Endodermal cell (in vitro differentiated cells): ENCODE measurements around the gene REXO1. TPM values are rescaled to one million over a fixed set of nuclear protein-coding genes. Genes with fewer than 3 reads are reported as not detected.

Experiments used
- DNase-seq: peaks from one replicate; pipeline ENCODE4 v3.0.0-alpha.2; 2017
- H3K27ac ChIP-seq: 2 replicates; pipeline ENCODE4 v1.5.1; 2013; ENCODE audit warnings: mild to moderate bottlenecking, low read depth, low read length, moderate library complexity
- H3K27me3 ChIP-seq: 2 replicates; pipeline ENCODE4 v1.6.1; 2013; ENCODE audit warnings: mild to moderate bottlenecking, low read length, moderate library complexity; ENCODE audit not compliant: insufficient read depth, control insufficient read depth, poor library complexity, severe bottlenecking
- H3K36me3 ChIP-seq: 2 replicates; pipeline ENCODE4 v1.7.0; 2013; ENCODE audit warnings: mild to moderate bottlenecking, low read length, moderate library complexity; ENCODE audit not compliant: control insufficient read depth, insufficient read depth
- H3K4me1 ChIP-seq: one replicate; pipeline ENCODE4 v1.7.0; 2013; ENCODE audit warnings: low read length; ENCODE audit not compliant: control insufficient read depth, insufficient read depth
- H3K4me3 ChIP-seq: 2 replicates; pipeline ENCODE4 v1.5.1; 2013; ENCODE audit warnings: mild to moderate bottlenecking, low read length, moderate library complexity
- H3K9ac ChIP-seq: 2 replicates; pipeline ENCODE4 v1.6.1; 2013; ENCODE audit warnings: mild to moderate bottlenecking, low read length, moderate library complexity; ENCODE audit not compliant: poor library complexity, severe bottlenecking; ENCODE audit errors: extremely low read depth
- H3K9me3 ChIP-seq: 2 replicates; pipeline ENCODE4 v1.6.1; 2013; ENCODE audit warnings: mild to moderate bottlenecking, low read length, moderate library complexity; ENCODE audit not compliant: control insufficient read depth
- H3K27ac Mint-ChIP-seq: 2 replicates; pipeline ENCODE4 v1.8.0; 2020; ENCODE audit warnings: mixed read lengths
- H3K27me3 Mint-ChIP-seq: 2 replicates; pipeline ENCODE4 v1.8.0; 2021; ENCODE audit warnings: mild to moderate bottlenecking, mixed read lengths; ENCODE audit not compliant: insufficient read depth
- H3K36me3 Mint-ChIP-seq: 2 replicates; pipeline ENCODE4 v1.8.0; 2020; ENCODE audit warnings: low read depth, mixed read lengths
- H3K4me1 Mint-ChIP-seq: 2 replicates; pipeline ENCODE4 v1.8.0; 2020; ENCODE audit warnings: mixed read lengths
- H3K4me3 Mint-ChIP-seq: 2 replicates; pipeline ENCODE4 v1.8.0; 2020; ENCODE audit warnings: mild to moderate bottlenecking, moderate library complexity, mixed read lengths
- H3K9me3 Mint-ChIP-seq: 2 replicates; pipeline ENCODE4 v1.8.0; 2020; ENCODE audit warnings: mild to moderate bottlenecking, mixed read lengths
- WGBS, 2 experiments: methylation state at CpG; one replicate each; pipeline versions ENCODE4 v1.1.5 to v1.1.7; 2013; ENCODE audit warnings: missing lambda C conversion rate in 2 of 2, mixed read lengths in 1 of 2; ENCODE audit not compliant: insufficient coverage in 1 of 2, insufficient read length in 1 of 2; 5-methylcytosine and 5-hydroxymethylcytosine counted together
- total RNA-seq, 2 donors: library from RNA; stranded (reverse); fragmentation: NEBNext Ultra II Directional in 1 of 2; extraction: Animal tissue kit (Norgen Biotek cat#: 25700) in 1 of 2; gene quantifications; 2 replicates in 1 of 2; 3 replicates in 1 of 2; pipeline ENCODE4 v1.2.1, GENCODE V29; 2021
- TF ChIP-seq, protein P1 (sequence below): fragments of 200-600 bp; sonication (generic); conservative IDR thresholded peaks from 2 replicates; pipeline ENCODE4 v1.5.0; 2021; ENCODE audit warnings: antibody characterized with exemption, mild to moderate bottlenecking

The REXO1 gene
- total RNA-seq, 2 donors from 2014 or later = 51.6 to 56.4 TPM

DNA sequence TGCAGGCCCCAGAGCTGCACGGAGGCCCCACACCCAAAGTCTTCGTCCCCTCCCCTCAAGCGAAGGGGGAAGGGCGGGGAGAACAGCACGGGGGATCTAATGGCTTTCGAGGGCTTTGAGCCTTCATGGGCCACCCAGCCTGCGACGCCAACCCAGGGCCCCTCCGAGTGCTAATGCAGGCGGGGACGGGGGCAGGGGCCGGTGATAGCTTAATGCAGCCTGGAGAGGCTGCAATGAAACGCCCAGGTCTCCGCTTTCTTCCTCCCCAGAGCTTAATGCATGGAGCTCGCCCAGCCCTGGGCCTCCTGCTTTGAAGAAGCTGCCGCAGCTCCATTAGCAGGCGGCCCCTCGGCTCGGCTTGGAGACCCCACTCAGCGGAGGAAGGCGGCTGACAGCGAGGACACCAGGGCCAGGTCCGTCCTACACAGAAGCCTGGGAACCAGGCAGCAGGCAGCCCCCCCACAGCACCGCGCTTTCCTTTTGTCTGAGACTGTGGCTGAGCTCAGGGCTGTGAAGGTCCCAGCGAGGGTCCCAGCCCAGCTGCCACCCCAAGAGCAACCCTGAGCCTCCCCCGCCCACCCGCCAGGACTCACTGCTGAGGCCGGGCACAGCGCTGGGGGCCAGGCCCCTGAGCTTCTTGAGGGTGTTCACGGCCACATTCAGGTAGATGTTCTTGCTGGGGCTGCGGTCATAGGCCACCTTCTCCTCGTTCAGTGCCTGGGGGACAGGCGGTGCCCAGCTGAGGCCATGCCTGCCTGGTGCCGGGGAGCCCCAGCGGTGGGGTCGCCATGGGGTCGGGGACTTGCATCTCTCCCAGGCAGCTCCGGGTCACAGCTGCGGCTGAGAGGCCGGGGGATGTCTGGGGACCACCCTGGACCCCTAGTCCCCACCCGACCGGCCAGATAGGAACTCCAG, 28.7 kb downstream of the REXO1 start:
- H3K4me1 Mint-ChIP-seq = no peaks in the 10 kb centered on the region
- DNase-seq = no peak
- no peak overlapping the region for H3K4me3 Mint-ChIP-seq
- H3K4me1 ChIP-seq = peaks cover 6% of the 10 kb centered on the region
- no peaks in the 10 kb centered on the region for H3K9me3 Mint-ChIP-seq
- peaks cover 30% of the 10 kb centered on the region for H3K36me3 Mint-ChIP-seq
- H3K36me3 ChIP-seq = peaks cover 29% of the 10 kb centered on the region
- no peaks in the 10 kb centered on the region for H3K9me3 ChIP-seq
- H3K27ac Mint-ChIP-seq = no peak overlapping the region
- H3K27ac ChIP-seq = peak overlapping the region; percentile 49
- no peak overlapping the region for H3K4me3 ChIP-seq
- 91% methylated on average over 24 to 43 of the region's 43 CpGs for WGBS, 2 experiments
- no peaks in the 10 kb centered on the region for H3K27me3 Mint-ChIP-seq
- H3K27me3 ChIP-seq = no peaks in the 10 kb centered on the region
- H3K9ac ChIP-seq = no peak overlapping the region
- TF ChIP-seq, protein P1, sequence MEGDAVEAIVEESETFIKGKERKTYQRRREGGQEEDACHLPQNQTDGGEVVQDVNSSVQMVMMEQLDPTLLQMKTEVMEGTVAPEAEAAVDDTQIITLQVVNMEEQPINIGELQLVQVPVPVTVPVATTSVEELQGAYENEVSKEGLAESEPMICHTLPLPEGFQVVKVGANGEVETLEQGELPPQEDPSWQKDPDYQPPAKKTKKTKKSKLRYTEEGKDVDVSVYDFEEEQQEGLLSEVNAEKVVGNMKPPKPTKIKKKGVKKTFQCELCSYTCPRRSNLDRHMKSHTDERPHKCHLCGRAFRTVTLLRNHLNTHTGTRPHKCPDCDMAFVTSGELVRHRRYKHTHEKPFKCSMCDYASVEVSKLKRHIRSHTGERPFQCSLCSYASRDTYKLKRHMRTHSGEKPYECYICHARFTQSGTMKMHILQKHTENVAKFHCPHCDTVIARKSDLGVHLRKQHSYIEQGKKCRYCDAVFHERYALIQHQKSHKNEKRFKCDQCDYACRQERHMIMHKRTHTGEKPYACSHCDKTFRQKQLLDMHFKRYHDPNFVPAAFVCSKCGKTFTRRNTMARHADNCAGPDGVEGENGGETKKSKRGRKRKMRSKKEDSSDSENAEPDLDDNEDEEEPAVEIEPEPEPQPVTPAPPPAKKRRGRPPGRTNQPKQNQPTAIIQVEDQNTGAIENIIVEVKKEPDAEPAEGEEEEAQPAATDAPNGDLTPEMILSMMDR = no peak

DNA sequence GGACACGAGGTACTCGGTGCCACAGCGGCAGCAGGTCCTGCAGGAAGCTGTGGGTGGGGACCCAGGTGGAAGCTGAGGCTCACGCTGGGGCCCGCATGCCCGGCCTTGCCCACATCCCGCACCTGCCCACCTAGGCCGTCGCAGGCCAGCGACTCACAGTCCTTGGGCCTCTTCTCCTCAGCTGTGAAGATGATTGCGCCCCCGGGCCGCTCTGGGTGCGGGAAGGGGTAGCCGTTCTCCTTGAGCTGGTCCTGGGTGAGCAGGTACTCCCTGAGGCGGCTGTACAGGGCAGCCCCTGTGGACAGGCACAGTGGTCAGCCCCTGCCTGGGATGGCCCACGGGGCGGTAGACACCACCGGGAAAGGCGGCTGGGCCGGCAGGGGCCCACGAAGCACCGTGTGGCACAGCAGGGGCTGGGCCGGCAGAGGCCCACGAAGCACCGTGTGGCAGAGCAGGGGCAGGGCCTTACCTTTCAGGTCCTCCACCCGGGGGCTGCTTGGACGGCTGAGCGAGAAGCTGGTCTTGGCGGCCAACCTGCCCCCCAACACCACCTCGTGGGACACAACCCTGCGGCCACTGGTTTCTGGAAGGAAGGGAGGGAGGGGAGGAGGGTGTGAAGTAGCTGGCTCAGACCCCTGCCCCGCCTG, 29.6 kb downstream of the REXO1 start:
- no peaks in the 10 kb centered on the region for H3K27me3 Mint-ChIP-seq
- no peak overlapping the region for H3K4me3 Mint-ChIP-seq
- WGBS, 2 experiments = 95 to 98% methylated on average over 18 to 31 of the region's 33 CpGs
- Histone ChIP-seq H3K27me3 (no peaks in the 10 kb centered on the region), H3K36me3 (peaks cover 22% of the 10 kb centered on the region), H3K27ac (no peak overlapping the region), H3K9ac (no peak overlapping the region), H3K4me1 (no peaks in the 10 kb centered on the region), H3K9me3 (no peaks in the 10 kb centered on the region), H3K4me3 (no peak overlapping the region)
- no peak for DNase-seq
- H3K4me1 Mint-ChIP-seq = no peaks in the 10 kb centered on the region
- TF ChIP-seq, protein P1 = no peak
- H3K36me3 Mint-ChIP-seq = peaks cover 25% of the 10 kb centered on the region
- H3K27ac Mint-ChIP-seq = no peak overlapping the region
- H3K9me3 Mint-ChIP-seq = no peaks in the 10 kb centered on the region

DNA sequence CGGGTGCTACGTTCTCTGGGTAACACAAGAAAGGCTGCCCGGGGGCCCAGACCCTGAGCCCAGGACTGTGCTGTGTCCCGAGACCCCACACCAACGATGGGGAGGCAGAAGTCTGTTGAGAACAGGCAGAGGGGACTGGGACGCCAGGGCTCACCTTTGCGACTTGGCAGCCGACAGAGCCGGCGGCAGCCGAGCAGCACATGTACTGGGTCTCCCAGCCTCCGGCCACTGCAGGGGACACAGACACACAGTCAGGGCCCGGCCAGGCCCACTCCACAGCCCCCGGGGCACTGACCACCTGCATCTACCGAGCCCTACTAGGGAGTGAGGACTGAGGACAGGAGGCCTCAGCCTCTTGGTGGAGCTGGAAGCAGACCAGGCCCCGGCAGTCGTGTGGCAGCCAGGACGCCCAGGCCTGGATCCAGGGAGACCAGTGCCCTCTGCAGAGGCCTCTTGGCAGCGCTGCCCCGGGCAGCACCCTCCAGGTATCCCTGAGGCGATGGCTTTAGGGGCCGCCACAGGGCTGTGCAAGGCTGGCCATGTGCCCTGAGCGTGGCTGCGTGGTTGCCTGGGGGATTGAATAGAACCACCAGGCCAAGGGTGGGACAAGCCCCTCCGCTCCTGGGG, 30.6 kb downstream of the REXO1 start:
- H3K4me1 ChIP-seq = no peaks in the 10 kb centered on the region
- H3K27me3 Mint-ChIP-seq = no peaks in the 10 kb centered on the region
- 94 to 98% methylated on average over 18 to 25 of the region's 25 CpGs for WGBS, 2 experiments

More for the DNA sequence above, 30.6 kb downstream of the REXO1 start:
- TF ChIP-seq, protein P1 = no peak
- Histone ChIP-seq H3K36me3 (peaks cover 17% of the 10 kb centered on the region), H3K4me3 (no peak overlapping the region), H3K27ac (no peak overlapping the region), H3K27me3 (no peaks in the 10 kb centered on the region), H3K9me3 (no peaks in the 10 kb centered on the region), H3K9ac (no peak overlapping the region)
- Mint-ChIP-seq H3K9me3 (no peaks in the 10 kb centered on the region), H3K36me3 (peaks cover 21% of the 10 kb centered on the region), H3K4me1 (peaks cover 2% of the 10 kb centered on the region), H3K27ac (no peak overlapping the region), H3K4me3 (no peak overlapping the region)
- no peak for DNase-seq
